Heart right ventricle (tissue), 16 donors: ENCODE results near the gene PLSCR3. TPM values are rescaled to one million over a fixed set of nuclear protein-coding genes. Genes with fewer than 3 reads are reported as not detected.

Source experiments
- ATAC-seq, 8 donors: fragments of 200-7000 bp; cut with Tn5 transposase; one replicate each; pipeline ENCODE4 v1.9.1; 2020; ENCODE audit warnings: mild to moderate bottlenecking in 8 of 8, moderate library complexity in 8 of 8, moderate number of reproducible peaks in 1 of 8
- DNase-seq, 2 donors: peaks; one replicate each; pipeline ENCODE4 v3.0.0-alpha.2; 2020
- H3K27ac ChIP-seq, 10 donors: fragments of 200-600 bp; sonication (generic) in 2 of 10; one replicate each; pipeline versions ENCODE4 v1.5.0 to v1.8.0; 2020 to 2022; ENCODE audit warnings: mild to moderate bottlenecking in 3 of 10
- H3K27me3 ChIP-seq, 7 donors: fragments of 200-600 bp; one replicate each; pipeline ENCODE4 v1.8.0; 2021 to 2022; ENCODE audit warnings: mild to moderate bottlenecking in 2 of 7
- H3K36me3 ChIP-seq, 9 donors: fragments of 200-600 bp; sonication (generic) in 1 of 9; one replicate each; pipeline versions ENCODE4 v1.5.0 to v1.8.0; 2020 to 2022; ENCODE audit warnings: mild to moderate bottlenecking in 2 of 9
- H3K4me1 ChIP-seq, 9 donors: fragments of 200-600 bp; sonication (generic) in 1 of 9; one replicate each; pipeline versions ENCODE4 v1.5.0 to v1.8.0; 2020 to 2022; ENCODE audit warnings: mild to moderate bottlenecking in 4 of 9
- H3K4me3 ChIP-seq, 10 donors: fragments of 200-600 bp; sonication (generic) in 2 of 10; one replicate each; pipeline versions ENCODE4 v1.5.0 to v1.8.0; 2020 to 2022; ENCODE audit warnings: mild to moderate bottlenecking in 7 of 10, moderate library complexity in 2 of 10
- H3K9me3 ChIP-seq, 11 donors: fragments of 200-600 bp in 10 of 11; sonication (generic) in 2 of 11; one replicate each; pipeline versions ENCODE4 v1.5.0 to v1.8.0; 2013 to 2022; ENCODE audit warnings: mild to moderate bottlenecking in 2 of 11, control low read depth in 1 of 11, moderate library complexity in 1 of 11
- CTCF ChIP-seq, 9 donors: fragments of 200-600 bp; sonication (generic) in 2 of 9; IDR thresholded peaks; one replicate each; pipeline versions ENCODE4 v1.5.0 to v1.8.0; 2021 to 2022; ENCODE audit warnings: antibody characterized with exemption in 9 of 9, mild to moderate bottlenecking in 5 of 9, moderate library complexity in 1 of 9
- WGBS, 2 donors: extraction: QIAGEN DNeasy Blood & Tissue Kit; methylation state at CpG; one replicate each; pipeline ENCODE4 v1.1.7; 2013; ENCODE audit warnings: inconsistent platforms in 1 of 2; 5-methylcytosine and 5-hydroxymethylcytosine counted together
- intact Hi-C, 10 donors: fragments of 100-400 bp; cut with DNase I; formaldehyde crosslinking; loops; one replicate each; pipeline versions ENCODE4 v1.11.1 to v1.14.2; 2022
- polyA plus RNA-seq, 2 donors: library from polyadenylated mRNA; stranded (reverse); fragments of 200-250 nt; gene quantifications; one replicate each; pipeline ENCODE4 v1.2.3, GENCODE V29; 2013
- total RNA-seq, 10 donors: library from RNA; stranded (reverse); fragmentation: NEBNext Ultra II Directional in 3 of 10; extraction: Animal tissue kit (Norgen Biotek cat#: 25700) in 3 of 10; gene quantifications; one replicate each; pipeline versions ENCODE4 v1.2.1 to v1.2.4, GENCODE V29; 2021 to 2023
- donor health status: Arrhythmogenic right ventricular cardiomyopathy.
- donor health status: ischemic (EF 13 %, LVEDD 7.1; RV severe dilation, severe dysfunction).
- donor health status: healthy with polysubstance abuse.
- donor health status: DM: no; HTN: yes; CAD: no.
- donor health status: DM: no; HTN: no; CAD: no.
- donor health status: ischemic (EF 25% LVEDD 6.9; RV normal size, moderate dysfunction).
- donor health status: ischemic (EF 25% LVEDD 5.7; RV mildly dilated, moderate dysfunction).
- donor health status: healthy.
- donor health status: DM: yes; HTN: yes; CAD: no.
- donor health status: Ischemic cardiomyopathy.
- donor health status: ischemic (EF 35%, LVEDD 5.7; RV mildly dilated, moderate dysfunction).
- donor health status: nonischemic (EF 11% LVEDD 7.7; RV severe dilation, severe dysfunction).
- donor health status: DM: yes; HTN: yes; CAD: no.
- donor health status: PGD.
- donor health status: ischemic (EF 29% LVEDD 5.4; RV normal size, mild dysfunction).
- donor health status: nonischemic (EF 23%, LVEDD 6.1; RV moderate dilation, normal function).

Gene PLSCR3
- total and polyA plus RNA-seq, 12 donors = 14.4 to 32.9 (median 17.7) TPM

GRCh38 chr17:7363311-7363710, 31.0 kb downstream of the PLSCR3 start:
- no peak overlapping the region for H3K4me3 ChIP-seq
- H3K36me3 ChIP-seq = no peaks in the 10 kb centered on the region
- DNase-seq = no peak
- no peak for ATAC-seq
- 94 to 95% methylated on average over 6 of the region's 6 CpGs for WGBS, 2 donors
- no peaks in the 10 kb centered on the region for H3K27me3 ChIP-seq
- no peaks in the 10 kb centered on the region for H3K4me1 ChIP-seq
- H3K9me3 ChIP-seq = no peaks in the 10 kb centered on the region
- no peak for TF ChIP-seq CTCF (IDR thresholded peaks at IDR 0.05)
- H3K27ac ChIP-seq = no peak overlapping the region
- intact Hi-C loops = loop anchor here in 1 of 10 donors (10.0 kb wide), 1 partner anchor 151 kb away; no protein-coding TSS in a partner anchor

- no peaks in the 10 kb centered on the region for H3K9me3 ChIP-seq
- H3K36me3 ChIP-seq = no peaks in the 10 kb centered on the region
- ATAC-seq = no peak
- no peak for TF ChIP-seq CTCF (IDR thresholded peaks at IDR 0.05)
- no peak overlapping the region for H3K4me3 ChIP-seq
- WGBS, 2 donors = 65 to 77% methylated on average over 3 of the region's 3 CpGs
- intact Hi-C loops = loop anchor here in 1 of 10 donors (10.0 kb wide), 1 partner anchor 153 kb away; no protein-coding TSS in a partner anchor
- H3K4me1 ChIP-seq = no peaks in the 10 kb centered on the region
- H3K27me3 ChIP-seq = no peaks in the 10 kb centered on the region
- no peak overlapping the region for H3K27ac ChIP-seq
- DNase-seq = no peak
Measured at GRCh38 chr17:7361906-7362305, 32.4 kb downstream of the PLSCR3 start.

GRCh38 chr17:7357381-7357780, 36.9 kb downstream of the PLSCR3 start:
- H3K4me3 ChIP-seq = no peak overlapping the region
- H3K36me3 ChIP-seq = no peaks in the 10 kb centered on the region
- intact Hi-C loops = loop anchor here in 8 of 10 donors (2.0 to 10.0 kb wide), 10 partner anchors 35 to 327 kb away; partner anchors contain the start of genes FGF11 (in 5 of the 8), SENP3 (in 4 of the 8), TMEM102 (in 4 of the 8) and PLSCR3 (in 2 of the 8)
- TF ChIP-seq CTCF (IDR thresholded peaks at IDR 0.05) = no peak
- 54 to 62% methylated on average over 2 of the region's 2 CpGs for WGBS, 2 donors
- H3K9me3 ChIP-seq = no peaks in the 10 kb centered on the region
- H3K4me1 ChIP-seq = peaks cover 6 to 39% (median 27%) of the 10 kb centered on the region in 9 donors
- no peak overlapping the region for H3K27ac ChIP-seq
- no peaks in the 10 kb centered on the region for H3K27me3 ChIP-seq
- no peak for DNase-seq
- no peak for ATAC-seq

- DNase-seq (no peak), ATAC-seq (no peak)
- WGBS, 2 donors = 53 to 71% methylated on average over 8 of the region's 8 CpGs
- Histone ChIP-seq H3K36me3 (no peaks in the 10 kb centered on the region), H3K4me1 (peaks cover 6 to 42% (median 29%) of the 10 kb centered on the region in 9 donors), H3K4me3 (no peak overlapping the region), H3K27me3 (no peaks in the 10 kb centered on the region), H3K27ac (no peak overlapping the region), H3K9me3 (no peaks in the 10 kb centered on the region)
- intact Hi-C loops = loop anchor here in 9 of 10 donors (1.0 to 10.0 kb wide), 11 partner anchors 36 to 328 kb away; partner anchors contain the start of genes FGF11 (in 5 of the 9), TMEM102 (in 5 of the 9), SENP3 (in 4 of the 9) and PLSCR3 (in 2 of the 9)
- TF ChIP-seq CTCF (IDR thresholded peaks at IDR 0.05) = no peak
Measured at GRCh38 chr17:7356756-7357155, 37.6 kb downstream of the PLSCR3 start.
